Measurements from ENCODE around the gene MYOD1.

MYOD1 gene

DNA sequence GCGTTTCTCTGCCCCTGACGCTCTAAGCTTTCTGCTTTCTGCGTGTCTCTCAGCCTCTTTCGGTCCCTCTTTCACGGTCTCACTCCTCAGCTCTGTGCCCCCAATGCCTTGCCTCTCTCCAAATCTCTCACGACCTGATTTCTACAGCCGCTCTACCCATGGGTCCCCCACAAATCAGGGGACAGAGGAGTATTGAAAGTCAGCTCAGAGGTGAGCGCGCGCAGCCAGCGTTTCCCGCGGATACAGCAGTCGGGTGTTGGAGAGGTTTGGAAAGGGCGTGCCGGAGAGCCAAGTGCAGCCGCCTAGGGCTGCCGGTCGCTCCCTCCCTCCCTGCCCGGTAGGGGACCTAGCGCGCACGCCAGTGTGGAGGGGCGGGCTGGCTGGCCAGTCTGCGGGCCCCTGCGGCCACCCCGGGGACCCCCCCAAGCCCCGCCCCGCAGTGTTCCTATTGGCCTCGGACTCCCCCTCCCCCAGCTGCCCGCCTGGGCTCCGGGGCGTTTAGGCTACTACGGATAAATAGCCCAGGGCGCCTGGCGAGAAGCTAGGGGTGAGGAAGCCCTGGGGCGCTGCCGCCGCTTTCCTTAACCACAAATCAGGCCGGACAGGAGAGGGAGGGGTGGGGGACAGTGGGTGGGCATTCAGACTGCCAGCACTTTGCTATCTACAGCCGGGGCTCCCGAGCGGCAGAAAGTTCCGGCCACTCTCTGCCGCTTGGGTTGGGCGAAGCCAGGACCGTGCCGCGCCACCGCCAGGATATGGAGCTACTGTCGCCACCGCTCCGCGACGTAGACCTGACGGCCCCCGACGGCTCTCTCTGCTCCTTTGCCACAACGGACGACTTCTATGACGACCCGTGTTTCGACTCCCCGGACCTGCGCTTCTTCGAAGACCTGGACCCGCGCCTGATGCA is at the start of gene MYOD1:
MYOD1 (plus strand) TSS at position 544 of the 910 bp plus-strand sequence; CDS start at position 756, 212 bp downstream.
- DNase-seq, result no peak

DNA sequence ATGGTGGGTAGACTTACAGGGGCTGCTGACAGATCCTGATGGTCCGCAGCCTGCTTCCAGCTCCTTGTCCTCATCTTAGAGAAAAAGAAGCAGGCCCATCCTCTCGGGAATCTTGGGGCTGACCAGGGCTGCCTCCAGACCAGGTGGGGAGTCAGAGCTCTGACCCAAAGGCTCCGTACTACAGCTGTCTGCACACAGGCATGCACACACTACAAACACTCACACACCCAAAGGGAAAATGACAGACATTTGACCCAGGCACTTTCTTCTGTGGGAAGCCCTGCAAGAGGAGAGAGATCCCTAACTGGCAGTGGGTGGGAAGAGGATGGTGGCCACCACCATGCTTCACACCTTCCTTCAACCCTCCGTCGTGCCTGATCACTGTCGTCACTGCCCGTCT is 46.9 kb upstream of the MYOD1 start:
- no peak for DNase-seq

DNA sequence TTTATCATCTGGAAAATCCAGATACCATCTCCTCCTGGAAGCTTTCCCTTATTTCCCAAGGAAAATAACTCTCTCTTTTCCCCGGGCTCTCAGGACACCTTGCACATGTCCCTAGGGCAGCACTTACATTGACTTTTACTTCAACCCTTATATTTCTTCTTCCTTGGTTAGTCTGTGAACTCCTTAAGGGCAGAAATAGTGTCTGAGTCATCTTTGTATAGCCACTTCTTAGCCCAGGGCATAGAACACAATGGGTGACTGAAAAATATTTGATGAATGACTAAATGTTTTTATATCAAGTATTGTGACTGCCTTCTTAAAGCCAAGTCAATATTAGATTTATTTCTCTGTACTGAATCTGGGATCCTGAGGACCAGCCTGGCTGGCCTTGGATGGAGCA is 45.4 kb upstream of the MYOD1 start:
- DNase-seq, result no peak

DNA sequence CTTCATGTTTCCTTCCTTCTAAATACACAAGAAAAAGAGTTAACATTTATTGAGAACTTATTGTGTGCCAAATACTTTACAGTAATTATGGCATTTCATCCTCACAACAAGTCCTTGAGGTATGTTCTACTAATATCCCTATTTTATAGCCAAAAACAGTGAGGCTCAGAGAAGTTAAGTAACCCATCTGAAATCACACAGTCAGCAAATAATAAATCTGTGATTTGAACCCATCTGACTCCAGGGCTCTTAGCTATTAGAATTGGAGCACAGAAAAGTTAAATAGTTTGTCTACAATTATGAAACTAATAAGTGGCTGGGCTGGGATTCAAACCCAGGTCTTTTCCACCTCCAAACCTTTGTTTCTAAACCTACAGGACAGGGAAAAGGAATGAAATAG is 36.5 kb upstream of the MYOD1 start:
- DNase-seq, result no peak

DNA sequence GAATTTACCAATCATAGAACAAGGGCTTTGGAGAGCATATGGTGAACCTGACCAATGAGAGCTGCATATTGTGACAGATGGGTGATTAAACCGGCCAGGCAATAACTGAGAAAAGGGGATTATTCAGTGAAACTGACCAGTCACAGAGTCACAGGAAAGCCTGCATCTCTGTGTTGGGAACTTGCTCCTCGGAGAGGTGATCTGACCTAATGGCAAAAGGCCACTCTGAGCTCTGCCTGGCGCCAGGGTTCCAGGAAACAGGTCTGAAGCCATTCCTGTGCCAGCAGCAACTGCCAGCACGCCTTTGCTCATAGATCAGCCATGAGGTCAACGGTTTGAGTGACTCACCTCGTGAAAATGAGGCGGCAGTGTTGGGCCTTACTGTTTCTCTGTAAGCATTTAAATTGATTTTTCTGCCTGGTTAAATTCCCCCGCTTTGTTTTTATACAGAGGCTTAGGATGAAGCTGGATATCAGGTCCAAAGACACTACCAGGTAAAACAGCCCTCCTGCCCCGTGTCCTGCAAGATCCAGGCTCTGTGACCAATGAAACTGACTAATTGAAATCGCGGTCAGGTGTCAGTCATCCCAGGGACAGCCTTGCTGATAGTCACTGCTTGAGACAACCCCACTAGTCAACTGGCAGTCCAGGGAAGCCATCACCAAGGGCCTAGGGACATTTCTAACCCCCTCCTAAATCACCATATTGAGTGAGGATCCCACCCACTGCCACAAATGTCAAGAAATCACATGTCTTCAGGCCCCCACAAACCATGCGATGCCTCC is 35.8 kb upstream of the MYOD1 start:
- DNase-seq, result no peak

DNA sequence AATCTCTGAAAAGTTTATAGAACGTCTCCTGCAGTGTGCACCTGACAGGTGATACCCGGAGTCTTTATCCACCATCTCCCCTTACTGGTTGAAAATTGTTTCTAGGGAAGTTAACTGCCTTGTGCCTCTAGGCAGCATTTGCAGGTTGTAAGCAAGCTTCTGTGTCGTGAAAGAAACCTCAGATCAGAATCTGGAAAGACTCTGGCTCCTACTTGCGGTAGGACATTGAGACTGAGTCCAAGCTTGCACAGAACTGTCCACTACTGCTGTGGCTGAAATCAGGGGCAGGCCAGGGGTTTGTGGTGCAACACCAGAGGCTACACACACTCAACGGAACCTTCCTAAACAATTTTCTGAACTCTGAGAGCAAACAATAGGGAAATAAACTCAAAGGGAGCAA is 34.8 kb upstream of the MYOD1 start:
- DNase-seq, result no peak

DNA sequence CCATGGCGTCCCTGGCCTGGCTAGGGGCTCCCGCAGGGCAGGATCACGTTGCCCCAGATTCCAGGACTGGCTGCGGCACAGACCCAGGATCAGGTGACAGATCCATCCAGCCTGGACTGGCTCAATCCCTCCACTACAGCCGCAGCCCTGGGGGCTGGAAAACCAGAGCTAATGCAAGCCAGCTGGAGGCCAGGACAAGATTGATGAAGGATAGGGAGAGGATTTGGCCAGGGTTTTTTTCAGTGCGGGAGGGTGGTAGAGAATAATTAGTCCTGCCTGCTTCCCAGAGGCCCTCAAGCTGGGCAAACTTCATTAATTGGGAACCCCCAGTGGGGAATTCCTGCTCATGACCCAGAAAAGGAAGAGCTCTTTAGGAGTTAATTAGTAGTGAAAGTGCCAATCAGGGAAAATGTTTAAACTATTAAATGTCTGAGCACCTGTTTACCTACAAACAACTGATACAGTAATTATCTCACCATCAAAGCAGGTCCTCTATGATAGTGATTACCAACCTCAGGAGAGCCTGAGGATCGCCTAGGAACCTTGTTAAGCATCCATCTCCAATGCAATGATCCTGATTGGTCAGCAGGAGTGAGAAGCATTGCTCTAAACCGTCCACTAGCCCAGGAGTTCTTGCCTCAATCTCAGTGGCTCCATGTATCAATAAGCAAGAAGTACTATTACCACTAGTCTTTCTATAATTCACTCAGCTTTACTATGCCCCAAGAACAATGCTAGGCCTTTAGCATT is 33.0 kb upstream of the MYOD1 start:
- no peak for DNase-seq

DNA sequence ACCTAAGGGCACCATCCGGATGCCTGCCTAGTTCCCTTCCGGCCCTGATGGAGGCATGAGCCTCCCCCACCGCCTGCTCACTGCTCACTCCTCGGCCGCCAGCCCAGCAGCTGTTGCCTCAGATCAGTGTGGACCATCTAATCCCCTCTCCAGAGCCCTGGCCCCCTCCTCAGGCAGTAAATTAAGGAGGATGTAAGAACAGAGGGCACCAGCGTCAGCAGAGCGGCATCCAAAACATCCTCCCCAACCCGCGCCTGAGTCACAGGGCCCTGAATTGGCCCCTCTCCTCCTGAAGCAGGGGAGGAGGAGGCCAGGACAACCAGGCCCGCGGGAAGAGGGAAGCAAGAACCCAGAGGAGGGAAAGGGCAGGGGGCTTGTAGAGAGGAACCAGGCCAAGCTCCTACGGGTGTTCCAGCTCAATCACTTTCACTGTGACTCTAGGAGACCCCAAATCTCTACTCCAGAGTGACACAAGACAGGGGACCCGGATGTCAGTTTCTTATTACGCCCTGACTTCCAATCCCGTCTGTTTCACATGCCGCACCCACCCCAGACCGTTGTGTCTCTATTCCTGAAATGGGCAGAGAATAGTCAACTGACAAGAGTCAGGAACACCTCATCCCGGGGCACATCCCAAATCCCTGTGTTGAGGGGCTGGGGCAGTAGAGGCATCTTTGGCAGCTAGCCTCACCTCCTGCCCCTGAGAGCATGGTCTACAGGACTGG is 31.3 kb upstream of the MYOD1 start:
- no peak for DNase-seq

DNA sequence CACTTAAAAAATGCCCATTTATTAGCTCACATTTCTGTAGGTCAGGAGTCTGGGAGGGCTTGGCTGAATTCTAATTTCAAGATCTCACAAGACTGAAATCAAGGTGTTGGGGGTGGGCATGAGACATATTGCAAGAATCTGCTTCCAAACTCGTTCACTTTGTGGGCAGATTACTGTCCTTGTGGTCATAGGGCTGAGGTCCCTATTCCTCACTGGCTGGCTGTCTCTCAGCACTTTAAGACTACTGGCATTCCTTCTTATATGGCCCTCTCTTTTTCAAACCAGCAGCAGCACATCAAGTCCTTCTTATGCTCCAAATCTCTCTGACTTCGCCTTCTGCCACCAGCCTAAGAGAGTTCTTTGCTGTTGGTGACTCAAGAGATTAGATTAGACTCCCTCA is 27.8 kb upstream of the MYOD1 start:
- DNase-seq, result no peak

DNA sequence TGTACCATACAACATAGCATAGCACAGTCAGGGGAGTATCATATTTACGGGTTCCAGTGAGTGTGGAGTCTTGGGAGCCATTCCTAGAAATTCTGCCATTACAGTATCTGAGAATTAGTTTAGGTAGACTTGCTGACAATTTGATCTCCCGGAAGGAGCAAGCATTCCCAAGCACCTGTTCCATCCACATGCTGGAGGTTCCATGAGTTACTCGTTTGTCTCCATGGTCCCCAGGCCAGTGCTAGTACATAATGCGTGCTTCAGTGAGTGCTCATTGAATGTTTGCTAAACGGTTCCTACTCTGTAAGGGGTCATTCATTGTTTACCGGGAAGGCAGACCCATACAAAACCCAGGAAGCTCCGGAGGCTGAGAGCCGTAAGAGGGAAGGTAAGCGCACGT is 27.4 kb upstream of the MYOD1 start:
- DNase-seq, result no peak

DNA sequence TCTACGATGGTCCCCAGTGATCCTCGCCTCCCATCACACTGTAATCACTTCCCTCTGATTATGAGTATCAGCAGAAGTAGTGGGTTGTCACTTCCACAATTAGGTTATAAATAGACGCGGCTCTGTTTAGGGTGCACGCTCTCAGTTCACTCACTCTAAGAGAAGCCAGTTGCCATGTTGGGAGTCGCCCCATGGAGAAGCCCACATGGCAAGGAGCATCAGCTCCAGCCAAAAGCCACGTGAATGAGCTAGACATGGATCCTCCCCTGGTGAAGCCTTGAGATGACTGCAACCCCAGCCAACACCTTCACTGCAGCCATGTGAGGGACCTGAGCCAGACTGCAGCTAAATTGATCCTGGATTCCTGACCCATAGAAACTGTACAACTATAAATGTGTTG is 26.4 kb upstream of the MYOD1 start:
- no peak for DNase-seq

DNA sequence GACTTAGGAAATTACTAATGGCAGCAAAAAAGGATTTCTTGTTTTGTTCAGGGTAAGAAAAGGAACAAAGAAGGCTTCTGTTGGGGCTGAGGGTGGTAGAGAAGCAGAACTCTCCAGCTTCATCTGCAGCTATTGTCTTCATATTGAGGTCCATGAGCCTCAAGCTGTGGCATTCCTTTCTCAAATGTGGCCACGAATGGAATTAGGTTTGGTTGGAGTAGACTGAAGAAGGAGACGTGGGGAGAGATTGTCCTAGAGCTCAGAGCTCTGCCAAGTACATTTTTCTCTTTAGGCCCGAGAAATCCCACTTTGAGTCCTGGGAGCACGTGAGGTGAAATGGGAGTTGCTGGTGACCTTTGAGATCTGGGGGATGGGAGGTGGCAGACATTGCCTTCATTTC is 25.8 kb upstream of the MYOD1 start:
- no peak for DNase-seq

DNA sequence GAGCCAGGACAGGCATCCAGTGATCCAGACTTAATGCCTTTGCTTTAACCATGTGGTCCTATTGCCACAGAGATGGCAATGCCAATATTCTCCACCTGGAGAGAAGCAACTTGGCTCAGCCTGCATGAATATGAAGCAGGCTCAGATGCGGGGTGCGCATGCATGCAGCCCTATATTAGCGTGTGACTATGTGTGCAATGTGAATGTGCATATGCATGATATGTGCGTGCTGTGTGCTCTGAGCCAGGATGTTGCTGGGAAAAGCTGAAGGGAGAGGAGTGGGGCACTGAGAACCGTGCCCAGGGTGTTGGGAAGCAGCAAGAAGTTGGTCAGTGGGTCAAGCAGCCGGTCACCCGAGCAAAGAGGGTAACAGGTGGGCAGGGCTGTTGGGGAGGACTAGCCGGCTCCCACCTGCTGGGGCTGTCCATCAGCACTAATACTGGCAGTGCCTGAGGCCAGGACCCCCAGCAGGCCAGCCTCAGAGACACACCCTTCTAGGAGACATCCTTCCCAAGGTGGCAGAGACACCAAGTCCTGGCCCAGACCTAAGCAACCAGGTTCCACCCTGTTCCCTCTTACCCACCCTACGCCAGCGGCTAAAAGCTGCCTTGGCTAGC is 24.8 kb upstream of the MYOD1 start:
- no peak for DNase-seq

DNA sequence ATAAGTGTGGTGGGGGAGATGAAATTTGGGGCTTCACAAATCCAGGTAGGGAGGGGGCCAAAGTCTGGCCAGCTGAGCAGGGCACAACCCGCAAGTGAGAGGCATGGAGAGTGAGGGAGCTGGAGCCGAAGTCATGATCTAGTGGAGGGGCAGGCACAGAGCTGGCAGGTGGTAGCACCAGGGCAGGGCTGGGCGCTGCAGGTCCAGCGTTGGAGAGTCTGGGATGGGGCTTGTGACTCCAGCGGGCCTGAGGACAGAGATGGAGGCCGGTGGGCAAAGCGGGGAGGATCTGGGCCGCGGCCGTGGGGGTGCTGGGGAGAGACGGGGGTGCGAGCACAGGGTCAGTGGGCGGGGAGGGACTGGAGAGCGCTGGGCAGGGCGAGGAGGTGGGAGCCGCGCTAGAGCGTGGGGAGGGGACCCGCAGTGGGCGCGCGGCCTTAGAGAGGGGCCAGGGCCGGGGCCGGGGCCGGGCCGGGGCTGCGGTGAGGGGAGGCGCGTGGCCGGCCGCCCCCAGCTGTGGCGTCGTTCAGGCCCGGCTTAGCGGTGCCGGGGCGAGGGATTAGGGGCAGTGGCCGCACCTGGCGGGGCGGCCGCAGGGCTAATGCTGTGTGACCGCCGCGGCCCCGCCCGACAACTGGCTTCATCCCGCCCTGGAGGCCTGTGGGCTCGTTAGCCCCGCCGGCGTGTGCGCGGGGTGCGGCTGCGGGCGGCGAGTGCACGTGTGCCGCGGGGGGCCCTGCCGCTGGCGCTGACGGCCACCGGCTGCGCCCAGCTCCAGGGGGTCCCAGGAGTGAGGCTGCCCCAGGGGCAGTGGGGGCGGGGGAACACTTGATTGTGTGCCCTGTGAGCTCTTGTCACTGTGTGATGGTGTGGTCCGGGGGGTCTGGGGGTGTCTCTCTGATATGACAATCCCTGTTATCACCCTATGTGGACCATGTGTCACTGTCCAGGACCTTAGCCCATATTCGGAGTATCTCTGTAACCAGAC is 23.6 kb upstream of the MYOD1 start:
- DNase-seq, result no peak

DNA sequence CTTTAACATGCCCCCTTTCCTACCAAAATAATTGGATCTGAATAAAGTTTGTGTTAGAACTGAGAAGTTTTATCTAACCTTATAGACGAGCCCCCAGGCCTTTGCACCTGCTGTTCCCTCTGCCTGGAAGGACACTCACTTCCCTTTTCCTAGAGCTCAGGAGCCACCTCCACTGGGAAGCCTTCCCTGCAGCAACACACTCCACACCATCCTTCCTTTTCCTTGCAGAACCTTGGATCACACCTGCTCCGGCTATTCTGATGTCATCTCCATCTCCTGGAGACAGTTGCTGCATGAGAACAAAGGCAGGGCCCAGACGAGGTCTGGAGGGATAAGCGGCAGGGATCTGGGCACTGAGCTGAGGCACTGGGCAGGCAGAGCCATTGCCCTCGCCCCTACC is 22.6 kb upstream of the MYOD1 start:
- DNase-seq, result no peak

DNA sequence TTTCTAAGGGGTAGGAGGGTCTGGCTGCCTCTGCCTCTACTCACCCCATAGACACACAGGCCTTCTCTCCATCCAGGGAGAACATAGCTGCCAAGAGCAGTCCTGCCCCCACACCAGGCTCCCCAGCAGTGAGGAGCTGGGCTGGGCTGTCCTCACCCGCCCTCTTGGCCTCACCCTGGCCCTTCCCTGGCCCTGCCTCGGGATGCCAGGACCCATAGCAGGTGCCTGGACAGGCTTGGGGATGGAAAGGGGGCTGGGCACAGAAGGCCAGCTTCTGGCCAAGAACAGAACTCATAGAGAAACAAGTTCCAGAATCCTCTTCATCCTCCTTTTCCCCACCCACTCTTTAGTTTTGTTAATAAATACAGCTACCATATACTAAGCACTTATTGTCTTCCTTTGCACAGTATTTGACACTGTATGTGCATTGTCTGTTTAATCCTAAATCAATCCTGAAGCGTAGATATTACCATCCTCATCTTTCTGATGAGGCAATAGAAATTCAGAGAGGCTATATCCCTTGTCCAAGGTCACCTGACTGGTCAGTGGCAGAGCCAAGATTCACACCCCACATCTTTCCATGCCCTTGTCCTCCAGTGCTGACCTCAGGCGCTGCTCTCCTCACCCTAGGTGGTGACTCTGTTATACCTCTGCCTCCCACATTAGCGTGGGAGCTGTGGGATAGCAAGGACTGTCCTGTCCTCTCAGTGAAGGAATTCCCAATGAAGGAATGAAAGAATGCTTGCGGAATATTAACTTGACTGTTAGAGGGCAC is 22.0 kb upstream of the MYOD1 start:
- no peak for DNase-seq

DNA sequence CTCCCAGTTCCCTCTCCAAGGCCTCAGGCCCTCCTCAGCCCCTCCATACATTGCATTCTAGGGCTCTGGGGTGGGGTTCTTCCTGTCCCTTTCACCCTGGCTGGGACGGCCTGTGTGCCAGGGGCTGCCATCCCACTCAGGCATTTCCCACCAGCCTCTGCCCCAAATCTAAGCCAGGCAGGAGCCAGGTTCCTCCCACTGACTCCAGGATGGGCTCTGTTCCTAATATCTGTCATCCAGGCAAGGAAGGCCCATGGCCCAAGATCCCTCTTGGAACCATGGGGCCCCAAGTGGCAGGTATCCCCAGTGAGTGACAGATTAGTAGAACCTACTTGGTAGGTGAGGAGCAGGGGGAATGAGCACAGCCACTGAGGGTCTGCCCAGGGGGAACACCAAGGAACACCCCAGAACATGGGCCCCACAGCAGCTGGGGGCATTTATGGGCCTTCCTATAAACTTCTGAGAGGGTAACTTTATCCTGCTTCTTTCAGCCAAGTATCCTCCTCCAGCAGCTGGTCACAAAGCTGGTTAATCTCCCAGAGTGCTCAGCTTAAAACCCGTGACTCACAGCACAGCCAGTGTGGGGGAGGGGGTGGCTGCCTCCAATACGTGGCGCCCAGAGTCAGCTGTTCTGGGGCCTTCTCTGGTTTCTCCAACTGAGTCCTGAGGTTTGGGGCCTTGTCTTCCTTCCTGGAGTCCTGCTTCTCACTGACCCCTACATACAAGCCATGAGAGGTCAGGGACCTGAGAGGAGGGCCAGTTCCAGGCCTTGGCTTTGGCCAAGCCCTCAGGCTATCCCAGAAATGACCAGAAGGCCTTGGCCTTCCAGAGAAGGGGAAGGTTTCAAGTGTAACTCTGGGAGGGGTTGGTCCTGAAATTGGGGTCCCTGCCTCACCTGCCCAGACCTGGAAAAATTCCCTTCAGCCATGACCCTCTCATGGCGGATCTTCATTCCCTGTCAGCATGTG is 19.9 kb upstream of the MYOD1 start:
- no peak for DNase-seq

DNA sequence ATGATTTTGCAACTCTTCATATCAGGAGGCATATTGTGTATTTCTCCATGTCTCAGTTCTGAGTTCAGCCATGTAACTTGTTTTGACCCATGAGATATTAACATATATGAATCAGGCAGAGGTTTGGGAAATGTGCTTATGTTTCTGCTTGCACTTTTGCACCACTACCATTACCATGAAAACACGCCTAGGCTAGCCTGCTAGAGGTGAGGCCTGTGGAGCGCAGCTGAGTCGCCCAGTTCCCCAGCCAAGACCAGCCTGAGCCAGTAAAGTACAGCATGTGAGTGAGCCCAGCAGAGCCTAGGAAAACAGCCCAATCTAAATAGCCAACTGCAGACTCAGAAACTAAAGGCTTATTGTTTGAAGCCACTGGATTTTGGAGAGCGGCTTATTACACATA is 18.4 kb upstream of the MYOD1 start:
- DNase-seq, result no peak

DNA sequence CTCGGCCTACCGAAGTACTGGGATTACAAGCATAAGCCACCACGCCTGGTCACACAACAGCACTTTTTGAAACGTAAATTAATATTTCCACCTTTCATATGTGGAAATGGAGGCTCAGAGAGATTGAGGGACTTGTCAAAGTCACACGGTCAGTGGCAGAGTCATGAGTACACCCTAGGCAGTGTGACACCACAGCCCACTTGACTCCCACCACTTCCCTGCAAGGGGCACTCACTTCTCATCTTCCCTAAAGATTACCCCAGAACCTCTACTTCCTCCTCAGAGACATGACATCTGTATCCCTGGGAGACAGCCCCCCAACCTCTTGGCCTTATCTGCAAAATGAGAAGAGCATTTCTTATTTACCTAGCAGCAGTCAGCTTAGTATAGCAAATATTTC is 16.5 kb upstream of the MYOD1 start:
- no peak for DNase-seq

Measured in NCI-H774 (cell line).